ENCODE results near the gene TANC2. TPM values are rescaled to one million over a fixed set of nuclear protein-coding genes. Genes with fewer than 3 reads are reported as not detected.

The TANC2 gene
- total RNA-seq, 1 donor: 40.2 TPM

DNA sequence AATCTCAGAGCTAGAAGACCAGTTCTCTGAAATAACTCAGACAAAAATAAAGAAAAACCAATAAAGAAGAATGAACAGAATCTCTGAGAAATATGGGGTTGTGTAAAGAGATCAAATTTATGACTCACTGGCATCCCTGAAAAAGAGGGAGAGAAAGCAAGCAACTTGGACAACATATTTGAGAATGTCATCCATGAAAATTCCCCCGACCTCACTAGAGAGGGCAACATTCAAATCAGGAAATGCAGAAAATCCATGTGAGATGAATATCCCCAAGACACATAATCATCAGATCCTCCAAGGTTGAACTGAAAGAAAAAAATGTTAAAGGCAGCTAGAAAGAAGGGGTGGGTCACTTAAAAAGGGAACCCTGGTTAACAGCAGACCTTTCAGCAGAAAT lies 32.1 kb downstream of the TANC2 start:
- TF ChIP-seq, protein P1, sequence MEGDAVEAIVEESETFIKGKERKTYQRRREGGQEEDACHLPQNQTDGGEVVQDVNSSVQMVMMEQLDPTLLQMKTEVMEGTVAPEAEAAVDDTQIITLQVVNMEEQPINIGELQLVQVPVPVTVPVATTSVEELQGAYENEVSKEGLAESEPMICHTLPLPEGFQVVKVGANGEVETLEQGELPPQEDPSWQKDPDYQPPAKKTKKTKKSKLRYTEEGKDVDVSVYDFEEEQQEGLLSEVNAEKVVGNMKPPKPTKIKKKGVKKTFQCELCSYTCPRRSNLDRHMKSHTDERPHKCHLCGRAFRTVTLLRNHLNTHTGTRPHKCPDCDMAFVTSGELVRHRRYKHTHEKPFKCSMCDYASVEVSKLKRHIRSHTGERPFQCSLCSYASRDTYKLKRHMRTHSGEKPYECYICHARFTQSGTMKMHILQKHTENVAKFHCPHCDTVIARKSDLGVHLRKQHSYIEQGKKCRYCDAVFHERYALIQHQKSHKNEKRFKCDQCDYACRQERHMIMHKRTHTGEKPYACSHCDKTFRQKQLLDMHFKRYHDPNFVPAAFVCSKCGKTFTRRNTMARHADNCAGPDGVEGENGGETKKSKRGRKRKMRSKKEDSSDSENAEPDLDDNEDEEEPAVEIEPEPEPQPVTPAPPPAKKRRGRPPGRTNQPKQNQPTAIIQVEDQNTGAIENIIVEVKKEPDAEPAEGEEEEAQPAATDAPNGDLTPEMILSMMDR (IDR thresholded peaks at IDR 0.05; ENCODE audit: insufficient read depth, low read depth, low read length): no peak
- no peak for DNase-seq (ENCODE audit: low read depth)
- H3K4me3 ChIP-seq (ENCODE audit: low read depth, low read length): no peak overlapping the region

DNA sequence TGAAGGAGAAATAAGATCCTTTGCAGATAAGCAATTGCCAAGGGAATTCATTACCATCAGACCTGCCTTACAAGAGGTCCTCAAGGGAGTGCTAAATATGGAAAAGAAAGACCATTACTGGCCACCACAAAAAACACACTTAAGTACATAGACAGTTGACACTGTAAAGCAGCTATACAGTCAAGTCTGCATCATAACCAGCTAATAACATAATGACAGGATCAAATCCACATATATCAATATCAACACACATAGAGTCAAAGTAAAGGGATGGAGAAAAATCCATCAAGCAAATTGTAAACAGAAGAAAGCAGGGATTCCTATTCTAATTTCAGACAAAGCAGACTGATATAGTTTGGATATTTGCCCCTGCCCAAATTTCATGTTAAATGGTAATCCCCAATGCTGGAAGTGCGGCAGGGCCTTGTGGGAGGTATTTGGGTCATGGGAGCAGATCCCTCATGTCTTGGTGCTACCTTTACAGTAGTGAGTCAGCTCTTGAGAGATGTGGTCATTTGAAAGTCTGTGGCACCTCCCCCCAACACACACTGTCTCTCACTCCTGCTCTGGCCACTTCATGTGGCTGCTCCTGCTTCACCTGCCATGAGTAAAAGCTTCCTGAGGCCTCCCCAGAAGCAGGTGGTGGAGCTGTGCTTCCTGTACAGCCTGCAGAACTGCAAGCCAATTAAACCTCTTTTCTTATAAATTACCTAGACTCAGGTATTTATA lies 32.8 kb downstream of the TANC2 start:
- DNase-seq (ENCODE audit: low read depth): no peak

DNA sequence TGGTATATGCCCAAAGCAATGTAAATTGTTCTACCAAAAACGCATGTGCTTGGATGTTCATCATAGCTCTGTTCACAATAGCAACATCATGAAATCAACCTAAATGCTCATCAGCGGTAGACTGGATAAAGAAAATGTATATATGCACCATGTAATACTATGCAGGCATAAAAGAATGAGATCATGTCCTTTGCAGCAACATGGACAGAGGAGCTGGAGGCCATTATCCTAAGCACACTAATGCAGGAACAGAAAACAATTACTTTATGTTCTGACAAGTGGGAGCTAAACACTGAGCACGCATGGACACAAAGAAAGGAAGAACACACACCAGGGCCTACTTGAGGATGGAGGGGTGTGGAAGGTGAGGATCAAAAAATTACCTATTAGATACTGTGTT lies 33.7 kb downstream of the TANC2 start:
- H3K4me3 ChIP-seq (ENCODE audit: low read depth, low read length): no peak overlapping the region
- TF ChIP-seq, protein P1 (IDR thresholded peaks at IDR 0.05; ENCODE audit: insufficient read depth, low read depth, low read length): no peak

More for the DNA sequence above, 32.8 kb downstream of the TANC2 start:
- H3K4me3 ChIP-seq (ENCODE audit: low read depth, low read length): no peak overlapping the region
- TF ChIP-seq, protein P1 (IDR thresholded peaks at IDR 0.05; ENCODE audit: insufficient read depth, low read depth, low read length): no peak

DNA sequence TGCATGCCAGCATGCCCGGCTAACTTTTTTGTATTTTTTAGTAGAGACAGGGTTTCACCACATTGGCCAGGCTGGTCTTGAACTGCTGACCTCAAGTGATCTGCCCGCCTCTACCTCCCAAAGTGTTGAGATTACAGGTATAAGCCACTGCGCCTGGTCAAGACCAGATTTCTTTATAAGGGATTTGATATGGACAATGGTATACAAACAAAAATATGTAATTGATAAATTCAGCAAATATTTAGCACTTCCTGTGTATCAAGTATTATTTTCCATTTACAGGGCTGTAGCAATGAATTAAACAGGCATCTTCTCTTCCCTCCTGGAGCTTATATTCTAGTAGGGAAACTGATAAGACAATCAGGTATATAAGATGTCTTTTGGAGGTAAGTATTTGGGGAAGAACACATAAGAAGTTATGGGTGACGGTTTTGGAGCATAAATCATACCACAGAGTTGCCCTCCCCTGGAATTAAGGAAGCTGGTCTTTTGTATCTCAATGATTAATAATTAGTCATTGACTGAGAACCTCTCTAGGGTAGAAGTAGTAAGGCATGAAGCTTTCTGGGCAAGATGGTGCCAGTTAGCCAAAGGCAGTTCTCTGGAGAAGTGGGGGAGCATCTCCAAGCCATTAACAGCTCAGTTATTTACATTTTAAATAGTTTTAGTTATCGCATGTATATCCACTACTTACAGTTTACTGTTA lies 35.8 kb downstream of the TANC2 start:
- TF ChIP-seq, protein P1 (IDR thresholded peaks at IDR 0.05; ENCODE audit: insufficient read depth, low read depth, low read length): no peak
- DNase-seq (ENCODE audit: low read depth): no peak
- no peak overlapping the region for H3K4me3 ChIP-seq (ENCODE audit: low read depth, low read length)

More for the DNA sequence above, 33.7 kb downstream of the TANC2 start:
- no peak for DNase-seq (ENCODE audit: low read depth)

DNA sequence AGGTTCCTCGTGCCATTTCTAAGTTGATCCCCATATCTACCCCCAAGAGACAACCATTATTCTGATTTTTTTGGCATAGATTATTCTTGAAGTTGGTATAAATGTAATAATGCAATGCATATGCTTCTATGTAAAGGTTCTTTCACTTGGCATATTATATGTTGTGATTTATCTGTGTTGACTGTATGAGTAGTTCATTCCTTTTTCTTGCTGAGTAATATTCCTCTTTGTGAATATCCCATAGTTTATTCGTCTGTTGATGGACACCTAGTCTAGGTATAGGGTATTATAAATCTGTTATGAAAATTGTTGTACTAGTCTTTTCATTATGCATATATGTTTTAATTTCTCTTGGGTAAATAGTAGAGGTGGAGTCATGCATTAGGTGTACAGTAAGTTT lies 36.6 kb downstream of the TANC2 start:
- no peak overlapping the region for H3K4me3 ChIP-seq (ENCODE audit: low read depth, low read length)
- TF ChIP-seq, protein P1 (IDR thresholded peaks at IDR 0.05; ENCODE audit: insufficient read depth, low read depth, low read length): no peak
- no peak for DNase-seq (ENCODE audit: low read depth)

DNA sequence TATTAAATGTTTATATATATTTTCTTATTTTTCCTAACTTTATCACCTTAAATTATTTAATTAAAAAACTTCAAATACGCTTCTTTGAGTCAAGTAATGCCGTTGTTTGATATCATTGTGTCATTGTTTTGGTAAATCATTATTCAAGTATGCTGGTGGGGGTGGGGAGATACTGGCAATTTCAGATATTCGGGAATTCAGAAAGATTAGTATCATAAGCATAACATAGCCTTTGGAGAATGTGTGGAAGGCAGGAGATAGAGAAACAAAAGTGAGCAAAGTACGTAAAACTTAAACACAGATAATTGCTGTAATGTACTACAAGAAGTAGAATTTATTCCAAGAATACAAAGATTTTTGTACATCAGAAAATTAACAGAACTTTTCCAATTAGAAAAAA lies 49.8 kb downstream of the TANC2 start:
- no peak overlapping the region for H3K4me3 ChIP-seq (ENCODE audit: low read depth, low read length)
- TF ChIP-seq, protein P1 (IDR thresholded peaks at IDR 0.05; ENCODE audit: insufficient read depth, low read depth, low read length): no peak
- no peak for DNase-seq (ENCODE audit: low read depth)

Small RNA genes within 50 kb of the gene (small RNA-seq; reads per million reads assigned to genes)
- not detected for gene MIR633

Other genes with a start within 250 kb of the TANC2 start
- under 0.01 and 0.32 TPM in 2 replicates for gene MARCHF10, start 157.9 kb upstream of the TANC2 start, total RNA-seq

Measured in fibroblast of villous mesenchyme (primary cell).